Mucosa of stomach (tissue), 1 donor: ENCODE measurements around the gene FAM193A.
"Not testable (repeated sequence)": the region's sequence is repeated elsewhere in the genome, so short reads cannot be mapped to it uniquely, and the experiment has no call there.

Experiments
- H3K27me3 ChIP-seq: one replicate; pipeline ENCODE4 v1.7.0; 2013; ENCODE audit warnings: mild to moderate bottlenecking, low read length; ENCODE audit not compliant: control insufficient read depth, insufficient read depth
- H3K36me3 ChIP-seq: one replicate; pipeline ENCODE4 v1.7.0; 2013; ENCODE audit warnings: low read length; ENCODE audit not compliant: control insufficient read depth, insufficient read depth
- H3K4me1 ChIP-seq: one replicate; pipeline ENCODE4 v1.7.0; 2013; ENCODE audit warnings: mild to moderate bottlenecking, low read length; ENCODE audit not compliant: control insufficient read depth, insufficient read depth
- H3K4me3 ChIP-seq: one replicate; pipeline ENCODE4 v1.7.0; 2013; ENCODE audit warnings: low read length
- H3K9ac ChIP-seq: one replicate; pipeline ENCODE4 v1.7.0; 2013; ENCODE audit warnings: mild to moderate bottlenecking, low read length, moderate library complexity
- H3K9me3 ChIP-seq: one replicate; pipeline ENCODE4 v1.7.0; 2013; ENCODE audit warnings: mild to moderate bottlenecking, low read length, moderate library complexity; ENCODE audit not compliant: control insufficient read depth
- donor health status: Pancreatic carcinoma.

The FAM193A gene

DNA sequence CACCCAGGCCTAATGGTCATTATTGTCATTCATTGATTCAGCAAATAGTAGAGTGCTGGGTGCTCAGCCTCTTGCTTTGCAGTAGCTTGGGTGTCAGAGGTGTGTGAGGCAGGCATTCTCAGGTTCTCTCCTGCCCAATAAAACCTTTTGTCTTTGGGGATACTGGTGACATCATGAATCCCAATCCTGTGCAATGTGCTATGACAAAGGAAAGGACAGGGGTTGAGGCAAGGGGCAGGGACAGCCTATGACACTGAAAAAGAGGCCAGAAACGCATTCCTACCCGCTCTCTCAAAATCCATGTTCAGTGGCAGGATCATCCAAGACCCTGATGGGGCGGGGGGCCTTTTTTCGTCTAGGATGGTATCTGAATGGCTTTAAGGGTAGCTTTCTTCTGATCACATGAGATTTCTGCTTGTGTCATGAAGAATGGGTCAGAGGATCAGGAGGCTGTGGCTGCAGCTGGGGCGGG, 1.5 kb upstream of the FAM193A start:
- Histone ChIP-seq H3K4me1 (peaks cover 13% of the 10 kb centered on the region), H3K4me3 (peak overlapping the region; percentile 14), H3K27me3 (no peaks in the 10 kb centered on the region), H3K36me3 (no peaks in the 10 kb centered on the region), H3K9ac (peak overlapping the region; percentile 79), H3K9me3 (no peaks in the 10 kb centered on the region)

DNA sequence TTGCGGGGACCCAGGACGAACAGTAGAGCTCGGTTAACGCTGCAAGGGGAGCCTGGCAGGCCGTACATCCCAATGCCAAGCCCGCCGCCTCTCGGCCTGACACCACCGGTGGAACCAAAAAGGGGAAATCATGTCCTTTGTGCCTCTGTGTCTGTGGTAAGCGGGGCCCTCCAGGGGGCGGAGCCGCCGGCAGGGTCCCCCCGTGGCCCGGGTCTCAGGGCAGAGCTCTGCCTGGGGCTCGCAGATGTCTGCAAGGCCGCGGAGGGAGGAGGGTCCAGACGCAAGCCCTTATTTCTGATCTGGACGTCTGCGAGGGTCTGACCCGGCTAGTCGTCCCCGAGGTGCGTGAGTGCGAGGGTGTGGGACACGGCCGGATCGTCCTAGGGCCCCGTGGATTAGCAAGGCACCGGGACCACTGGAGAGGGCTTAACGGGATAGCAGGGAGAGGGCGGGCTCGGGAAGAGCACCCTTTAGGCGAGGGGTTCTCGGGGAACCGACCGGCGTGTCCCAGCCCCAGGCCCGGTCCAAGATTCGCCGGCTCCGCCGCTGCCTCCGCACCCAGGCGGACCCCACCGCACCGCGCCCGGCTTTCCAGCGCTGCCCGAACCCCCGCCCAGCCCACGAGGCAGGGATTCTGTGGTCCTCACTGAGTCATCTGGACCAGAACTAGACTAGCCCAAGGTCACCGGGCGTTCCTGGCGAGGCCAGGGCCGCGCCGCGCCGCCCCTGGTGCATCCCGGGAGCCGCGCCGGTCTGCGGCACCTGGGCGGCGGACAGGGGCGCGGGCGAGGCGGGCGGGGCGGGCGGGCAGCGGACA, 863 bp upstream of the FAM193A start:
- no peaks in the 10 kb centered on the region for H3K9me3 ChIP-seq
- H3K27me3 ChIP-seq, result no peaks in the 10 kb centered on the region
- no peaks in the 10 kb centered on the region for H3K36me3 ChIP-seq

DNA sequence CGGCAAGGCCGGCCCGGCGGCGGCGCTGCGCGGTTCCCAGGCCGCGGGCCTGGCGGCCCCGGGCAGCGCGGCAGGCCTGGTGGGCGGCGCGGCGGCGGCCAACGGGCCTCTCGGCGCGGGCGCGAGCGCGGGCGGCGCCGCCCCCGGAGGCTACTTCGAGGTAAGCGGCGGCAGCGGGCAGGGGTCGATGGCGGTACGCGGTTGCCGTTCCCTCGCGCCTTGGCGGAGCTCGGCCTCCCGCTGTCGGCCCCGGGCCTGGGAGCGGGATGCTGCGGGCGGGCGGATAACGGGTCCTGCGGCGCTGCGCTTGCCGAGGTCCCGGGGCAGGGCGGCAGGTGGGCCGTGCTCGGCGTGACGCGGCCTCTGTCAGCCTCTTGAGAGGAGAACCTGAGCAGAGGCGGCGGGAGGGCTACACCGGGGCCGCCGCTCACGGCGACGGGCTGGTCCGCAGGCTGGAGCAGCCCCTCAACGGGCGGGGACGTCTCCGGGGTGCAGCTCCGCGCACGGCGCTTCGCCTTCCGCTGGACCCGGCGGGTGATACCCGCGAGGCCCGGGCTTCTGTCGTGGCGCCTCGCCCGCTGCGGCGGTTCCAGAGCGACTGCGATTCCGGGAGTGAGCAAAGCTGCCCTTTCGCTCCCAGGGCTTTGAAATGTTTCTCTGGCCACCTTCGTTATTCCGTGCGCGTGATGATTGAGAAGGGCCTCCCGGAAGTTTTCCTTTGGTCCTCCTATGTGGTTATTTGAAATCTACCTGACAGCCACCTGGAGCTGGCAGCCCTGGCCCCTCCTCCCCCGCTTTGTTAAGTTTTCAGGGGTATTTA, 774 bp downstream of the FAM193A start:
- Histone ChIP-seq H3K9me3 (no peaks in the 10 kb centered on the region), H3K4me1 (peaks cover 13% of the 10 kb centered on the region), H3K27me3 (no peaks in the 10 kb centered on the region), H3K4me3 (peak overlapping the region; percentile 32), H3K36me3 (no peaks in the 10 kb centered on the region), H3K9ac (peak overlapping the region; percentile 83)

More for the DNA sequence above, 863 bp upstream of the FAM193A start:
- peak overlapping the region; percentile 79 for H3K9ac ChIP-seq
- peak overlapping the region; percentile 14 for H3K4me3 ChIP-seq
- peaks cover 13% of the 10 kb centered on the region for H3K4me1 ChIP-seq

DNA sequence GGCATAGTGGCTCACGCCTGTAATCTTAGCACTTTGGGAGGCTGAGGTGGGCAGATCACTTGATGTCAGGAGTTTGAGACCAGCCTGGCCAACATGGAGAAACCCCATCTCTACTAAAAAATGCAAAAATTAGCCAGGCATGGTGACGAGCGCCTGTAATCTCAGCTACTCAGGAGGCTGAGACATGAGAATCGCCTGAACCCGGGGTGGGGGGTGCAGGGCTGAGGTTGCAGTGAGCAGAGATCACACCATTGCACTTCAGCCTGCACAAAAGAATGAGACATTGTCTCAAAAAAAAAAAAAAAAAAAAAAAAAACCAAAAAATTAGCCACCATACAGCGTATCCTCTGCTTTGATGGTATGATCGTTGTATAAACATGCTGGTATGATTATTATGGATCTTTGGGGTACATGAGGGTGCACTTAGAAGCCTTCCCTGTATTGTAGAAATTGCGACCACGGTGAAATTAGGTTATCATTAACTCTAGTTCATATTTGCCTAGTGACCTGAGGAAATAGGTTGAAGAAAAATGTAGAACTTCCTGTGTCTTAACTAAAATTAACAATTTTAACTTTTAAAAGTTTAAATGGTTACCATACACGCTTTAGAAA, 7.2 kb downstream of the FAM193A start:
- not testable (repeated sequence) for H3K4me3 ChIP-seq, H3K36me3 ChIP-seq, H3K9me3 ChIP-seq, H3K27me3 ChIP-seq, H3K9ac ChIP-seq, H3K4me1 ChIP-seq

DNA sequence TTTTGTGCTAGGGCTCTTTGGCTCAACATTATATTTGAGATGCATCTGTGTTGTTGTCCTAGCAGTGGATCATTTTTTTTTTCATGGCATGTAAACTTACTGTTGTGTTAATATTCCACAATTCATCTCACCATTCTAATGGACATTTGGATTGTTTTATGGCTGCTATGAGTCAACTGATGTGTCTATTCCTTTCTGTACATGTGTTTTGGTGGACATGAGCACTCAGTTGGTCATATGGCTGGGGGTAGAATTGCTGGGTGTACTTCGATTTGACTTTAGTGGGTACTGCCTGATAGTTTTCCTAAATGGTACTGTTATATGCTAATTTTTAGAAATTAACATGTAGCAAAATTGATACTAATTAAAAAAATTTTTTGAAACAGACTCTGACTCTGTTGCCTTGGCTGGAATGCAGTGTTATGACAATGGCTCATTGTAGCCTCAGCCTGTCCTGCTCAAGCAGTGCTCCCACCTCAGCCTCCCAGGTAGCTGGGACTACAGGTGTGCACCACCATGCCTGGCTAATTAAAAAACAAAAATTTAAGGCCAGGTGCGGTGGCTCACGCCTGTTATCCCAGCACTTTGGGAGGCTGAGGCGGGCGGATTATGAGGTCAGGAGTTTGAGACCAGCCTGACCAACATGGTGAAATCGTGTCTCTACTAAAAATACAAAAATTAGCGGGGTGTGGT, 9.0 kb downstream of the FAM193A start:
- H3K4me1 ChIP-seq, result no peaks in the 10 kb centered on the region
- no peaks in the 10 kb centered on the region for H3K9me3 ChIP-seq
- H3K4me3 ChIP-seq, result no peak overlapping the region
- no peaks in the 10 kb centered on the region for H3K36me3 ChIP-seq
- H3K27me3 ChIP-seq, result no peaks in the 10 kb centered on the region
- no peak overlapping the region for H3K9ac ChIP-seq

DNA sequence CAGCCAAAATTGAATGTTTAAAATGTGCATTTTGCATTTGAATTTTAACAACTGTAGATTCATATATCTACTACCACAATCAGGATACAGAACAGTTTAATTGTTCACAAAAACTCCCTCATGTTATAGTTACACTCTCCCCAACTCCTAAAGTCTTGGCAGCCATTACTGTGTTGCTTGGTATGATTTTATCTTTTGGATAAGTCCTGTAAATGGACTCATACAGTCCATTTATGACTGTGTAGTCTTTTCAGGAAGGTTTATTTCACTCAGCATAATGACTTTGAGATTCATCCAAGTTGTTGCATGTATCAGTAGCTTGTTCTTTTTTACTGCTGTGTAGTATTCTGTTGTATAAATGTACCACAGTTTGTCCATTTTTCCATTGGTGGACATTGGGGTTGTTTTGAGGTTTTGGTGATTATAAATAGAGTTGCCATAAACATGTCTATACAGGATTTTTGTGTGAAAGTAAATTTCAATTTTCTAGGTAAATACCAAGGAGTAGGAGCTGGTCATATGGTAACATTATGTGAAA, 9.9 kb downstream of the FAM193A start:
- Histone ChIP-seq H3K4me1 (no peaks in the 10 kb centered on the region), H3K36me3 (no peaks in the 10 kb centered on the region), H3K9me3 (no peaks in the 10 kb centered on the region), H3K27me3 (no peaks in the 10 kb centered on the region), H3K4me3 (no peak overlapping the region), H3K9ac (no peak overlapping the region)

DNA sequence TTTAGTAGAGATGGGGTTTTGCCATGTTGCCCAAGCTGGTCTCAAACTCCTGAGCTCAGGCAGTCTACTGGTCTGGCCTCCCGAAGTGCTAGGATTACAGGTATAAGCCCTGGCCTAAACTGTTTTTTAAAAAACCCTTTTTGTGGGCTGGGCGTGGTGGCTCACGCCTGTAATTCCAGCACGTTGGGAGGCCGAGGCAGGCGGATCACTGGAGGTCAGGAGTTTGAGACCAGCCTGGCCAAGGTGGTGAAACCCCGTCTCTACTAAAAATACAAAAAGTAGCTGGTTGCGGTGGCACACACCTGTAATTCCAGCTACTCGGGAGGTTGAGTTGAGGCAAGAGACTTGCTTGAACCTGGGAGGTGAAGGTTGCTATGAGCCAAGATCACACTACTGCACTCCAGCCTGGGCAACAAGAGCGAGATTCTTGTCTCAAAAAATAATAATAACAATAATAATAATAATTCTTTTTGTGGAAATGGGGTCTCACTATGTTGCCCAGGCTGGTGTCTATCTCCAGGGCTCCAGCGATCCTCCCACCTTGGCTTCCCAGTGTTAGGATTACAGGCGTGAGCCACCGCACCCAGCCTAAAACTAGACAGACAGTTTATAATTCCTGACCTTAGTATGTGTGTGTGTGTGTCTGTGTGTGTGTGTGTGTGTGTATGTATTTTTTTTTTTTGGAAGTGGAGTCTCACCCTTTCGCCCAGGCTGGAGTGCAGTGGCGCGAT, 10.7 kb downstream of the FAM193A start:
- not testable (repeated sequence) for H3K9ac ChIP-seq, H3K9me3 ChIP-seq, H3K4me1 ChIP-seq, H3K27me3 ChIP-seq, H3K4me3 ChIP-seq, H3K36me3 ChIP-seq

DNA sequence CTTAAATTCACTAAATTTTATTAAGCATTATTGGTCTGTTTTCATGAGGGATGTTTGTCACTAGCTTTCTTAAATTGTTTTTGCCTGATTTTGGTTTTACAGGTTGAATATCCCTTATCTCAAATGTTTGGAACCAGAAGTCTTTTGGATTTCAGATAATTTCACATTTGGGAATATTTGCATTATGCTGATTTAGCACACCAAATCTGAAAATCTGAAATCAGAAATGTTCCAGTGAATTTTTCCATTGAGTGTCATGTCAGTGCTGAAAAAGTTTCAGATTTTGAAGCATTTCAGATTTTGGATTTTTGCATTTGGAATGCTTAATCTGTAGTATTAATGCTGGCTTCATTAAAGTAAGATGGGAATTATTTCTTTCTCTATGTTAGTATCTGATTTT, 14.7 kb downstream of the FAM193A start:
- Histone ChIP-seq H3K9me3 (no peaks in the 10 kb centered on the region), H3K4me3 (no peak overlapping the region), H3K27me3 (no peaks in the 10 kb centered on the region), H3K9ac (no peak overlapping the region), H3K36me3 (no peaks in the 10 kb centered on the region), H3K4me1 (no peaks in the 10 kb centered on the region)

DNA sequence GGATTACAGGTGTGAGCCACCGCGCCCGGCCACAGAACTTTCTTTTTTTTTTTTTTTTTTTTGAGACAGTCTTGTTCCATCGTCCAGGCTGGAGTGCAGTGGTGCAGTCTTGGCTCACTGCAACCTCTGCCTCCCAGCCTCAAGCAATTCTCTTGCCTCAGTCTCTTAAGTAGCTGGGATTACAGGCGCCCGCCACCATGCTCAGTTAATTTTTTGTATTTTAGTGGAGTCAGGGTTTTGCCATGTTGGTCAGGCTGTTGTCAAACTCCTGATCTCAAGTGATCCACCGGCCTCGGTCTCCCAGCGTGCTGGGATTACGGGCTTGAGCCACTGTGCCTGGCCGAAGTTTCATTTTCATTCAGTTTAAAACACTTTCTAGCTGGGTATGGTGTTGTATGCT, 16.4 kb downstream of the FAM193A start:
- no peak overlapping the region for H3K4me3 ChIP-seq
- H3K9ac ChIP-seq, result no peak overlapping the region
- H3K9me3 ChIP-seq, result no peaks in the 10 kb centered on the region
- no peaks in the 10 kb centered on the region for H3K36me3 ChIP-seq
- no peaks in the 10 kb centered on the region for H3K27me3 ChIP-seq
- no peaks in the 10 kb centered on the region for H3K4me1 ChIP-seq

DNA sequence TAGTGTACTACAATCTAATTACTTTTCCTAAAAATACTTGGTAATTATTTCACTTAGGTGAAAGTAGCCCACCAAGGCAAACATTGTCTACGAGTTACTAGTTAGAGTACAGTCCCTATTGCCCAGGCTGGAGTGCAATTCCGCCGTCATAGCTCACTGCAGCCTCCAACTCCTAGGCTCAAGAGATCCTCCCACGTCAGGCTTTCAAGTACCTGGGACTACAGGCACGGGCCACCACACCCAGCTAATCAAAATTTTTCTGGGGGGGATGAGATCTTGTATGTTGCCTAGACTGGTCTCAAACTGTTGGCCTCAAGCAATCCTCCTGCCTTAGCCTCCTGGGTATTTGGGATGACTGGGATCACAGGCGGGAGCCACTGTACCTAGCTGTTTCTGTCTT, 21.9 kb downstream of the FAM193A start:
- H3K9me3 ChIP-seq, result no peaks in the 10 kb centered on the region
- H3K4me3 ChIP-seq, result no peak overlapping the region
- H3K4me1 ChIP-seq, result peaks cover 6% of the 10 kb centered on the region
- H3K36me3 ChIP-seq, result no peaks in the 10 kb centered on the region
- no peak overlapping the region for H3K9ac ChIP-seq
- no peaks in the 10 kb centered on the region for H3K27me3 ChIP-seq

DNA sequence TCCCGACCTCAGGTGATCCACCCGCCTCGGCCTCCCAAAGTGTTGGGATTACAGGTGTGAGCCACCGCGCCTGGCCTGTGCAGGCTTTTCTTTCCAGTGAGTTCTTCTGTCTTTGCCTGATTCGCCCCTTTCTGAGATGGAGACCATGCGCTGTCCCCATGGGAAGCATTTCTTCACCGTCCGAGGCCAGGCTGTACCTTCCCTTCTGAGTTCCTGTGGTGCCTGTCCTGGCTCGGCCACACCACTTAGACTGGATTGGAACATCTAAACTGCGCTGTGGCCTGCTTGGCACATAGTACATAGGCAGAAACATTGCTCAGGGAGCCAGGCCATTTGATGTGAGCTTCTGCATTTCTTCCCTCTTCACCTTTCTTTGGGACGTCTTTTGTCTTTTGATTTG, 23.7 kb downstream of the FAM193A start:
- H3K9me3 ChIP-seq, result no peaks in the 10 kb centered on the region
- H3K36me3 ChIP-seq, result no peaks in the 10 kb centered on the region
- no peaks in the 10 kb centered on the region for H3K27me3 ChIP-seq
- no peak overlapping the region for H3K4me3 ChIP-seq
- H3K4me1 ChIP-seq, result peaks cover 6% of the 10 kb centered on the region
- no peak overlapping the region for H3K9ac ChIP-seq
